WERI-Rb-1 (cell line): Measurements from ENCODE around the gene ZNF280A.
A peak's percentile ranks its signal among the peaks of the same experiment; 100 is the strongest.

Experiments
- DNase-seq: peaks from one replicate; pipeline ENCODE4 v3.0.0-alpha.2; 2020
- H3K27ac ChIP-seq: fragments of 250-450 bp; sonication (Bioruptor Pico); 2 replicates; pipeline ENCODE4 v1.5.1; 2020; ENCODE audit warnings: mild to moderate bottlenecking, moderate library complexity
- H3K27me3 ChIP-seq: fragments of 250-450 bp; sonication (Bioruptor Pico); 2 replicates; pipeline ENCODE4 v1.5.1; 2021; ENCODE audit warnings: mild to moderate bottlenecking, low read depth, moderate library complexity; ENCODE audit not compliant: insufficient read depth, severe bottlenecking
- H3K36me3 ChIP-seq: fragments of 250-450 bp; sonication (Bioruptor Pico); 2 replicates; pipeline ENCODE4 v1.5.1; 2020; ENCODE audit warnings: mild to moderate bottlenecking, moderate library complexity
- H3K4me3 ChIP-seq: 2 replicates; pipeline ENCODE4 v1.5.1; 2011; ENCODE audit warnings: low read depth, mild to moderate bottlenecking, control low read depth, low read length
- H3K9me3 ChIP-seq: fragments of 250-450 bp; sonication (Bioruptor Pico); 2 replicates; pipeline ENCODE4 v1.5.1; 2021; ENCODE audit warnings: mild to moderate bottlenecking, moderate library complexity; ENCODE audit not compliant: severe bottlenecking
- TF ChIP-seq, protein P1 (sequence below): IDR thresholded peaks from 2 replicates; pipeline ENCODE4 v1.5.1; 2011; ENCODE audit warnings: low read depth, mild to moderate bottlenecking, control low read depth, inconsistent platforms, low read length

ZNF280A gene

GRCh38 chr22:22556995-22557925 is 37.2 kb upstream of the ZNF280A start:
- no peaks in the 10 kb centered on the region for H3K9me3 ChIP-seq
- no peaks in the 10 kb centered on the region for H3K36me3 ChIP-seq
- H3K27ac ChIP-seq: no peak overlapping the region
- TF ChIP-seq, protein P1, sequence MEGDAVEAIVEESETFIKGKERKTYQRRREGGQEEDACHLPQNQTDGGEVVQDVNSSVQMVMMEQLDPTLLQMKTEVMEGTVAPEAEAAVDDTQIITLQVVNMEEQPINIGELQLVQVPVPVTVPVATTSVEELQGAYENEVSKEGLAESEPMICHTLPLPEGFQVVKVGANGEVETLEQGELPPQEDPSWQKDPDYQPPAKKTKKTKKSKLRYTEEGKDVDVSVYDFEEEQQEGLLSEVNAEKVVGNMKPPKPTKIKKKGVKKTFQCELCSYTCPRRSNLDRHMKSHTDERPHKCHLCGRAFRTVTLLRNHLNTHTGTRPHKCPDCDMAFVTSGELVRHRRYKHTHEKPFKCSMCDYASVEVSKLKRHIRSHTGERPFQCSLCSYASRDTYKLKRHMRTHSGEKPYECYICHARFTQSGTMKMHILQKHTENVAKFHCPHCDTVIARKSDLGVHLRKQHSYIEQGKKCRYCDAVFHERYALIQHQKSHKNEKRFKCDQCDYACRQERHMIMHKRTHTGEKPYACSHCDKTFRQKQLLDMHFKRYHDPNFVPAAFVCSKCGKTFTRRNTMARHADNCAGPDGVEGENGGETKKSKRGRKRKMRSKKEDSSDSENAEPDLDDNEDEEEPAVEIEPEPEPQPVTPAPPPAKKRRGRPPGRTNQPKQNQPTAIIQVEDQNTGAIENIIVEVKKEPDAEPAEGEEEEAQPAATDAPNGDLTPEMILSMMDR: no peak
- DNase-seq: no peak
- no peak overlapping the region for H3K4me3 ChIP-seq
- H3K27me3 ChIP-seq: no peaks in the 10 kb centered on the region

GRCh38 chr22:22556578-22556977 is 36.5 kb upstream of the ZNF280A start:
- H3K27me3 ChIP-seq: no peaks in the 10 kb centered on the region
- TF ChIP-seq, protein P1: no peak
- DNase-seq: no peak
- no peak overlapping the region for H3K27ac ChIP-seq
- H3K9me3 ChIP-seq: no peaks in the 10 kb centered on the region
- no peak overlapping the region for H3K4me3 ChIP-seq
- H3K36me3 ChIP-seq: no peaks in the 10 kb centered on the region

- TF ChIP-seq, protein P1: no peak
- H3K27ac ChIP-seq: no peak overlapping the region
- DNase-seq: no peak
- H3K27me3 ChIP-seq: no peaks in the 10 kb centered on the region
- no peaks in the 10 kb centered on the region for H3K9me3 ChIP-seq
- H3K36me3 ChIP-seq: no peaks in the 10 kb centered on the region
- H3K4me3 ChIP-seq: no peak overlapping the region
These were observed 35.5 kb upstream of the ZNF280A start for GRCh38 chr22:22555596-22555995.

DNA sequence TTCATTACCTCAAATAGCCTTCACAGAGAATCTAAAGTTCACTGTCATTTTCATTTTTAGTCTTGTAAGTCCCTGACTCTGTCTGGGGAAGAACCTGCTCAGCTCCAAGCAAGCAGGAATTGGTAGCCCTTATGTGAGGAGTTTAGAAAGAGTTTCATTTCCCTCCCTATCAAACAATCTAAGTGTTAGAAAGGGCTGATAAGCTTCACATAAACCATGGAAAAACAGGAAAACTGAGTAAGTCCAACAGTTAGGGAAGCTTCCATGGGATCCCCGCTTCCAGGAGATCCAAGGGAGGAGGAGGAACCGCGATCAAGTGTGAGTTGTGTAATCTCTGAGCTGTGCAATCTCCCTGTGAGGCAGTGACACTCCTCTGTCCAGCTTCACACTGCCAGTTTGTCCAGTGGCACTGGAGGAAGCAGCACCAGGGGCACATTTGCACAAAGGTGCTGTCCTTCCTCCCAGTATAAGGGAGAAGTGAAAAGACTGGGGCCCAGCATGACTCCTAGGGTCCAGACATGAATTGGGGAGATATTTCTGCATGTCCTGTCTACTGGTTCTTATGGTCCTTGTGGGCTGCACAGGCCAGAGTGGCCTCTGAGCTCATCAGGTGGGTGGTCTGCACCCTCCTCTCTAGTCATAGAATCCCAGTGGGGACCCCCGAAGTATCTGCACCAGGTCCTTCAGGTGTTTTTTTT is 34.7 kb upstream of the ZNF280A start:
- no peaks in the 10 kb centered on the region for H3K9me3 ChIP-seq
- no peak overlapping the region for H3K27ac ChIP-seq
- TF ChIP-seq, protein P1: no peak
- no peaks in the 10 kb centered on the region for H3K27me3 ChIP-seq
- H3K4me3 ChIP-seq: no peak overlapping the region
- H3K36me3 ChIP-seq: no peaks in the 10 kb centered on the region
- DNase-seq: no peak

DNA sequence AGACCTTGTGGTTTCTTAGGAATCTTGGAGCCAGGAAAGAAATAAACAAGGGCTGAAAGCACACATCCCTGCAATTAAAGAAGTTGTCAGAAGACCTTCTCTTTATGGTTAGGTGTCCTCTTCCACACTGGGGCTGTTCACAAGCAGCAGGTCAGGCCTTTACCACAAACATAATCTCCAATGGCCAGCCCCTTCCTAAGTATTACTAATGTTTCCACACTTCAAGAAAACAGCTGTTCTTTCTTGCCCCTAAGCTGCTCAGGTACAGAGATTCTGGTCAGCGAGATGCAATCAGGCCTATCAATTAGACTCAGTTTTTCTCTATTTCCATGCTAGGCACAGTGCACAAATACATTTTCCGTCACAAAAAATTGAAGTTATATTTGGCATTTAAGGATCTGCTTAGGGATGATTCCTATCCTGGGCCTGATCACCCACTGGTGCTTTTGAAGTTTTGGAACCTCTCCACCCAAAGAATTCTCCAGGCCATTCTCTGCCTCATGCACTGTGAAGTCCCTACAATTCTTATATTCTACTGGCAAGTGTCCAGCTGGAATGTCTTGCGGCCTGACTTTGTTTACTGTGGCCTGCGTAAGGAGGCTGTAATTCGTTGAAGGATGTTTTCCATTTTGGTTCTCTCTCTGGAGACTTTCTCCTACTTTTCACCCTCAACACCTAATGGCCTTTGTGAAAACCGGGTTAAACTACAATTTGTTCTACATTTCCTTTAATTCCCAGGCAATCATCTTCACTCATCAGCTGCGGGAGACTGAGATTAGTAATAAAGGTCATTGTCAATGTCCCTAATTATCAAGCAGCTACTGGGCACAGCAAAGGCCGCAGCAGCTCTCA is 33.9 kb upstream of the ZNF280A start:
- Histone ChIP-seq H3K36me3 (no peaks in the 10 kb centered on the region), H3K27me3 (no peaks in the 10 kb centered on the region), H3K9me3 (no peaks in the 10 kb centered on the region), H3K4me3 (no peak overlapping the region), H3K27ac (peak overlapping the region; percentile 30)
- TF ChIP-seq, protein P1: no peak
- peak; percentile 32 for DNase-seq
